ENCODE results near the gene NEURL1. TPM values are rescaled to one million over a fixed set of nuclear protein-coding genes. Genes with fewer than 3 reads are reported as not detected.

Gene NEURL1
- total RNA-seq, 1 donor, result under 0.01 TPM

GRCh38 chr10:103610083-103610472 is 116.6 kb downstream of the NEURL1 start:
- no peak for TF ChIP-seq CTCF (IDR thresholded peaks at IDR 0.05; ENCODE audit: insufficient read depth, low read depth, low read length)
- DNase-seq (ENCODE audit: low read depth), result no peak
- H3K4me3 ChIP-seq (ENCODE audit: low read depth, low read length), result no peak overlapping the region

- no peak for DNase-seq (ENCODE audit: low read depth)
- TF ChIP-seq CTCF (IDR thresholded peaks at IDR 0.05; ENCODE audit: insufficient read depth, low read depth, low read length), result no peak
- no peak overlapping the region for H3K4me3 ChIP-seq (ENCODE audit: low read depth, low read length)
These were observed 117.5 kb downstream of the NEURL1 start for GRCh38 chr10:103610921-103611511.

GRCh38 chr10:103612462-103613365 is 119.2 kb downstream of the NEURL1 start:
- DNase-seq (ENCODE audit: low read depth), result peak; percentile 81
- no peak overlapping the region for H3K4me3 ChIP-seq (ENCODE audit: low read depth, low read length)
- TF ChIP-seq CTCF (IDR thresholded peaks at IDR 0.05; ENCODE audit: insufficient read depth, low read depth, low read length), result no peak

- no peak overlapping the region for H3K4me3 ChIP-seq (ENCODE audit: low read depth, low read length)
- no peak for TF ChIP-seq CTCF (IDR thresholded peaks at IDR 0.05; ENCODE audit: insufficient read depth, low read depth, low read length)
- DNase-seq (ENCODE audit: low read depth), result no peak
These were observed 120.1 kb downstream of the NEURL1 start for GRCh38 chr10:103613616-103614015.

GRCh38 chr10:103614306-103615158 is 121.0 kb downstream of the NEURL1 start:
- no peak for TF ChIP-seq CTCF (IDR thresholded peaks at IDR 0.05; ENCODE audit: insufficient read depth, low read depth, low read length)
- DNase-seq (ENCODE audit: low read depth), result peak; percentile 62
- no peak overlapping the region for H3K4me3 ChIP-seq (ENCODE audit: low read depth, low read length)

GRCh38 chr10:103616705-103617601 is 123.4 kb downstream of the NEURL1 start:
- no peak for TF ChIP-seq CTCF (IDR thresholded peaks at IDR 0.05; ENCODE audit: insufficient read depth, low read depth, low read length)
- DNase-seq (ENCODE audit: low read depth), result peak; percentile 97
- H3K4me3 ChIP-seq (ENCODE audit: low read depth, low read length), result no peak overlapping the region

Data from fibroblast of villous mesenchyme (primary cell).